Ovary (tissue), 9 donors: ENCODE measurements around the gene SDF2. TPM values are rescaled to one million over a fixed set of nuclear protein-coding genes. Genes with fewer than 3 reads are reported as not detected.

ENCODE experiments used
- DNase-seq, 5 donors: peaks; one replicate each; pipeline ENCODE4 v3.0.0-alpha.2; 2019 to 2020
- H3K27ac ChIP-seq, 2 donors: fragments of 200-600 bp; one replicate each; pipeline versions ENCODE4 v1.5.1 to v1.8.0; 2019 to 2022
- H3K27me3 ChIP-seq: fragments of 200-600 bp; one replicate; pipeline ENCODE4 v1.8.0; 2022
- H3K36me3 ChIP-seq: fragments of 200-600 bp; sonication (generic); one replicate; pipeline ENCODE4 v1.5.1; 2019
- H3K4me1 ChIP-seq: one replicate; pipeline ENCODE4 v1.8.1; 2013; ENCODE audit warnings: mild to moderate bottlenecking, moderate library complexity; ENCODE audit not compliant: insufficient read depth
- H3K4me3 ChIP-seq: fragments of 200-600 bp; sonication (generic); one replicate; pipeline ENCODE4 v1.5.1; 2017
- H3K9me3 ChIP-seq, 2 donors: fragments of 200-600 bp in 1 of 2; sonication (generic) in 1 of 2; one replicate each; pipeline versions ENCODE4 v1.5.1 to v1.8.1; 2013 to 2019; ENCODE audit warnings: mild to moderate bottlenecking in 1 of 2, moderate library complexity in 1 of 2
- CTCF ChIP-seq, 3 donors: fragments of 450-650 bp in 2 of 3; fragments of 200-600 bp in 1 of 3; IDR thresholded peaks; one replicate each; pipeline versions ENCODE4 v1.5.1 to v1.8.0; 2016 to 2022; ENCODE audit warnings: antibody characterized with exemption in 3 of 3, mild to moderate bottlenecking in 1 of 3
- EP300 ChIP-seq: sonication (generic); formaldehyde crosslinking; IDR thresholded peaks from one replicate; pipeline ENCODE4 v1.6.1; 2017; ENCODE audit warnings: antibody characterized with exemption
- POLR2A ChIP-seq: fragments of 450-650 bp; IDR thresholded peaks from one replicate; pipeline ENCODE4 v1.6.1; 2017; ENCODE audit warnings: antibody characterized with exemption, mild to moderate bottlenecking, moderate library complexity
- WGBS, 3 donors: extraction: QIAGEN DNeasy Blood & Tissue Kit in 1 of 3; methylation state at CpG; one replicate each; pipeline versions ENCODE4 v1.1.5 to v1.1.7; 2013 to 2017; 5-methylcytosine and 5-hydroxymethylcytosine counted together
- intact Hi-C, 4 donors: fragments of 100-400 bp; cut with DNase I; formaldehyde crosslinking; loops; one replicate each; pipeline versions ENCODE4 v1.11.0 to v1.15.1; 2022 to 2023
- polyA plus RNA-seq, 2 donors: library from polyadenylated mRNA; stranded (reverse); fragments of 200-250 nt in 1 of 2; fragments of 350-450 nt in 1 of 2; fragmentation: Illumina TruSeq in 1 of 2; extraction: RNeasy Lipid Tissue Mini Kit (QIAGEN cat#74804) in 1 of 2; gene quantifications; one replicate each; pipeline ENCODE4 v1.2.3, GENCODE V29; 2013 to 2014
- total RNA-seq, 7 donors: library from RNA; depleted of rRNA in 2 of 7; stranded (reverse); fragments of >200 nt in 2 of 7; fragmentation: NEBNext Ultra II Directional in 3 of 7; extraction: Animal tissue kit (Norgen Biotek cat#: 25700) in 3 of 7; gene quantifications; one replicate each; pipeline versions ENCODE4 v1.1.0 to v1.2.4, GENCODE V29; 2016 to 2023
- donor health status: DM: no; HTN: no; CAD: no; lungs with moderate emphysema.
- donor health status: DM: no; HTN: no; CAD: no.
- donor health status: Bipolar disorder and iron deficiency.
- donor health status: DM: yes; HTN: yes; CAD: no.
- donor health status: DM: no; HTN: no; CAD: no.
- donor health status: DM: yes; HTN: yes; CAD: no.

The SDF2 gene
- total and polyA plus RNA-seq, 9 donors: 33.9 to 118 (median 46.8) TPM

GRCh38 chr17:28645576-28645939 lies 16.1 kb downstream of the SDF2 start:
- Histone ChIP-seq H3K4me3 (peak overlapping the region; percentile 92), H3K27me3 (no peaks in the 10 kb centered on the region), H3K27ac (peak overlapping the region; percentile 45 to 95), H3K36me3 (no peaks in the 10 kb centered on the region), H3K9me3 (no peaks in the 10 kb centered on the region), H3K4me1 (peaks cover 1% of the 10 kb centered on the region)
- WGBS, 3 donors: 12 to 14% (median 13%) methylated on average over 8 of the region's 8 CpGs
- TF ChIP-seq CTCF (IDR thresholded peaks at IDR 0.05) (peak in 1 of 3 donors; percentile 10), POLR2A (no peak)
- no peak for DNase-seq
- intact Hi-C loops: no loop called here

GRCh38 chr17:28644787-28645575 lies 16.7 kb downstream of the SDF2 start, which contains the start of gene BLTP2:
Gene BLTP2 (minus strand): TSS chr17:28645158. CDS start chr17:28645056, 102 bp downstream.
- no peaks in the 10 kb centered on the region for H3K27me3 ChIP-seq
- peak within 1 kb of the TSS; percentile 47 to 95 for H3K27ac ChIP-seq
- peak within 1 kb of the TSS; percentile 92 for H3K4me3 ChIP-seq
- peaks cover 1% of the 10 kb centered on the region for H3K4me1 ChIP-seq
- intact Hi-C loops: no loop called here
- 0 to 1% (median 0%) methylated on average over 58 to 88 of the region's 89 CpGs for WGBS, 3 donors
- TF ChIP-seq CTCF (IDR thresholded peaks at IDR 0.05): peak in 1 of 3 donors; percentile 50
- peak; percentile 94 for TF ChIP-seq POLR2A
- TF ChIP-seq EP300: peak; percentile 9
- peak; percentile 96 to 97 (median 96) for DNase-seq
- H3K36me3 ChIP-seq: no peaks in the 10 kb centered on the region
- H3K9me3 ChIP-seq: no peaks in the 10 kb centered on the region

GRCh38 chr17:28643983-28644786 lies 17.5 kb downstream of the SDF2 start:
- intact Hi-C loops: no loop called here
- Histone ChIP-seq H3K27ac (peak overlapping the region; percentile 47 to 95), H3K9me3 (no peaks in the 10 kb centered on the region), H3K4me1 (peaks cover 1% of the 10 kb centered on the region), H3K27me3 (no peaks in the 10 kb centered on the region), H3K4me3 (peak overlapping the region; percentile 92), H3K36me3 (no peaks in the 10 kb centered on the region)
- WGBS, 3 donors: 2 to 3% (median 2%) methylated on average over 18 of the region's 18 CpGs
- DNase-seq: no peak
- no peak for TF ChIP-seq POLR2A
- TF ChIP-seq CTCF (IDR thresholded peaks at IDR 0.05): peak in 1 of 3 donors; percentile 32
- no peak for TF ChIP-seq EP300

GRCh38 chr17:28641579-28641978 lies 20.1 kb downstream of the SDF2 start:
- peaks cover 1% of the 10 kb centered on the region for H3K4me1 ChIP-seq
- H3K9me3 ChIP-seq: no peaks in the 10 kb centered on the region
- no peaks in the 10 kb centered on the region for H3K27me3 ChIP-seq
- intact Hi-C loops: no loop called here
- no peak overlapping the region for H3K27ac ChIP-seq
- H3K4me3 ChIP-seq: no peak overlapping the region
- H3K36me3 ChIP-seq: no peaks in the 10 kb centered on the region
- TF ChIP-seq POLR2A (no peak), EP300 (no peak), CTCF (IDR thresholded peaks at IDR 0.05) (no peak)
- WGBS, 3 donors: 89 to 92% (median 91%) methylated on average over 2 of the region's 2 CpGs
- DNase-seq: no peak
